Midbrain (tissue), 1 donor: Measurements from ENCODE around the gene COG7.
A peak's percentile ranks its signal among the peaks of the same experiment; 100 is the strongest.
"Not testable (repeated sequence)": the region's sequence is repeated elsewhere in the genome, so short reads cannot be mapped to it uniquely, and the experiment has no call there.

Source experiments
- DNase-seq: peaks from one replicate; lab custom pipeline; 2025; lab: John Stamatoyannopoulos, UW

Gene COG7

GRCh38 chr16:23452572-23453337, at the start of gene COG7:
Gene COG7, minus strand, starts transcription at chr16:23453189. Its CDS starts 195 bp downstream, at chr16:23452994.
- DNase-seq: peak; percentile 81

DNA sequence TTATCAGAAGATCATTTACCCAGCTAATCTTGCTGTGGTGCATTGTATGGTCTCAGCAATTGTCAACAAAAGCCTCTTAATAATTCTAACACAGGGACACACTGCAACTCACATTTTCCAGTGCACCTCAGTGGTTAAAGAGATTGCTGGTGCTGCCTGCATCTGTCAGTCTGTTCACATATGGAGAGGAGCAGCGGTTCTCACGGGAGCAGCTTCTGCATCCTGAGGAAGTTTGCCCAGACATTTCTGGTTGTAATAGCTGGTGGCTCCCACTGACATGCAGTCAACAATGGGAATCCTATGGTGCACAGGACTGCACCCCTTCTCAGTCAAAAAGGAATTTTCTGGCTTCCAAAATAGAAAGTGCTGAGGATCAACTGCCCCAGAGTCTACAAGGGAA, 49.5 kb upstream of the COG7 start:
- no peak for DNase-seq

GRCh38 chr16:23501291-23501690, 48.3 kb upstream of the COG7 start:
- DNase-seq: no peak

- no peak for DNase-seq
Observed at GRCh38 chr16:23500862-23501225, 47.9 kb upstream of the COG7 start.

DNA sequence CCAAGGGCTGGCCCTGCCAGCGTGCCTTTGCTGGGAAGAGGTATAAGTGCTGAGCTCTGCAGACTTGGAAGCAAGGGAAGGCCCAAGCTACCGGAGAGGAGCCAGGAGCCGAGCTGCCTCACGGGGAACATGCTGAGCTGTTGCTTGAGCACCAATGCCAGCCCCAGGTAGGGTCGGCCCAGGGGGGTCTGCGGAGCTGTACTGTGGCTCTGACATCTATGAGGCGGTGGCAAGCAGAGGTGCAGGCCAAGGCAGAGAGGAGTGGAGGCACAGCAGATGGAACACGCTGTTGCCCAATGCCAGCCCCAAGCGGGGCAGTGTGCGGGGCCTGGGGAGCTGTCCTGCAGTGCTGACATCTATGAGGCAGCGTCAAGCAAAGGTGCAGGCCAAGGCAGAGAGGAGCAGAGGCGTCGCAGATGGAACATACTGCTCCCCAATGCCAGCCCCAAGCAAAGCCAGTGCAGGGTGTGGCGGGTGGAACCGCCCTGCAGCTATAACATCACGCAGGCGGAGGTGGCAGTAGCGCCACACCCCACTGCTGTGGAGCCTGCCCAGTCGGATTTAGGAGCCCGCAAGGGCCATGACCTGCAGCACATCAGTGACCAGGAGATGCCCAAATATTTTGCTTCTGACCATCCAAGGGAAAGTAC, 47.3 kb upstream of the COG7 start:
- no peak for DNase-seq

DNA sequence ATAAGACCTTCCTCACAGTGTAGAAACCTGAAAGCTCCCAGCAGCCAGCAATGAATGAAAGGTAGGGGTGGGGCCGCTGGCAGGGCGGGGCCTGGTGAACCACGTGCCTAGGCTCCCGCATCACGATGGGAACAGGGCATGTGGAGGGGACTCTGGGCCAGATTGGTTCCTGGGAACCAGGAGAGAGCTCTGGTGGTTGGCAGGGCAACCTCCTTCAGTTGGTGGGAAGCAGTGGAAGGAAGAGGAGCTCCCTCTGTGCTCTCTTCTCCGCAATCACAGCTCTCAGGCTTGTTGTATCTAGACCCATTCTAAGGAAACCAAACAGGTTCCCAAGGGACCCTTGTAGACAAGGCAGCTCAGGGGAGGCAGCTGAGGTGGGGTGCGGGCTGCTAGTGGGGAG, 46.8 kb upstream of the COG7 start:
- DNase-seq: no peak

- no peak for DNase-seq
Observed at GRCh38 chr16:23498863-23499262, 45.9 kb upstream of the COG7 start.

DNA sequence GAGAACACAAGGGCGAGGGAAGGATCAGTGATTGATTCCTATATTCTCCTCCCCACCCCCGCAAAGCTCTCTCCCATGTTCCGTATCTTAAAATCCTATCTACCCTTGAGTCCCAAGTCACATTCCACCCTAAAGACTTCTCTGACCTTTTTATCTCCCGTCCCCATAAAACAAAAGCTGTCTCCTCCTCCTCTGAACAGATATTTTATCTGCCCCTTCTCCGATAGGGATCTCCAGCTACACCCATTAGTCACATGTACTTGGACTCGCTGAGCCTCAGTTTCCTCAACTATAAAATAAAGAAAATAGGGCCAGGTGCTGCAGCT, 44.5 kb upstream of the COG7 start:
- no peak for DNase-seq

- no peak for DNase-seq
Observed at GRCh38 chr16:23496821-23497542, 44.0 kb upstream of the COG7 start.

DNA sequence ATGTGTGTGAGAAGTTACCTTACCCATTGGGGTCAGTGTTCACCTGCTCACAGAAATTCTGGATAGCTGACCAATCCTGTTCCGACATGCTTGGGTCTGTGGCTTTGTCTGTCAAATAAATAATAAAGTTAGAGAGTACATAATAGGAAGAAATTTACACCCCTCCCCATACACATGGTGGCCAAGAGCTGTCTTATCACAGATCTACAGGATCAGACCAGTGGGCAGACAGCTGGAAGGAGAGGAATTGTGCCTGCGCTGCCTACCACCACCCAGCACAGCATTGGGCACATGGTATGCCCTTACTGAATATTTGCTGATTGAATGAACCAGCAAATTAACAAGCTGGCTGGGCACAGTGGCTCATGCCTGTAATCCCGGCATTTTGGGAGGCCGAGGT, 42.7 kb upstream of the COG7 start:
- DNase-seq: no peak

DNA sequence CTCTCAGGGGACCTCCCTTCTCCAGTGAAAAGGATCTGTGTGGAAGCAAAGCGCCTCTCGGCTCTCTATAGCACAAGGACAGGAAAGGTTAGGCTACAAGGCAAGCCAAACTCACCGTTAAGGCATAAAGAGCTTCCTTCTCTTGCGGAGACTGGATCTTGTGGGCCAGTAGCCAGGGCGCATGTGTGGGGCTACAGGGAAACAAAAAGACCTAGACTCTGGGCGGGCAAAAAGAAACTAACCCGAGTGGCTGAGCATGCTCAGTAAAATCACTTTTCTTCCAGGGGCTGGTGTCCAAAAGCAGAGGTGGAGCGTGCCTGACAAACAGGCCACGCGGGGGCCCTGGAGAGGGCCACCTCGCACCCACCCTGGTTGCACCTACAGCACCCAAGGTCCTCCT, 41.2 kb upstream of the COG7 start:
- DNase-seq: no peak

DNA sequence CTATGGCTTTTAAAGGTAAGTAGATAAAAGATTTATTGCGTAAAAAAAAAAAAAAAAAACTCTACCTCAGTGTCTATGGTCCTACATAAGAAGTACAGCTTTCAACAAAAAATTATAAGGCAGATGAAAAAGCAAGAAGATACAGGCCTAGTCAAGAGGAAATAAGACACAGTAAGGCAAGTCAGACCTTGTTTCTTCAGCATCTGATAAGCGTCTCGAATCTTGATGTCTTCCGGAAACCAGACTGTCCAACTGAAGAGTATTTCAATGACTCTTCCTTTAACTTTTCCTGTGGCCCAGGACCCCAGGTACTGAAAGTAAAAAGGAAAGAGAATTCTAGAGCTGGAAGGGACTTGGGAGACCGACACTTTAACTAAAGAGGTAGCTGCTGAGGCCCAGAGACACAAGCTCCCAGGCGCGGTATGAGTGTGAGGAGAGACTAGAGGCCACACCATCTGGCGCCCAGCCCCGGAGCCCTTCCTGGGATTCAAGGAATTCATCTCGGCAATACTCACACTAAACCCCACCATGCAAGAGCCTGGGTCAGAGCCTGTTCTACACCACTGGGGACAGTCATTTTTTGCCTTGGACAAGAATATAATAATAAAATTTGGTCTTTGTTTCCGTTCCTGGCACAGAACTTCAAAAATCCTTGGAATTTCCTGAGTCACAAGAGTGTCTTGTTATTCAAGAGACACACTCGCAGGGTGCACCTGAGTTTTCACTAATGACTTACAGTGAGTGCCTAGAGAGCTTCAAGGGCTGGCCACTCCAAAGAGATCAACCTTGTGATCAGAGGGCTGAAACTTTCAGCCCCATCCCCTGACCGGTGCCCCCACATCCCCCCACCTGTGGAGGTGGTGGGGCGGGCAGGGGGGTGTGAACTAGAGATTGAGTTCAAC, 38.8 kb upstream of the COG7 start:
- DNase-seq: no peak

- no peak for DNase-seq
Observed at GRCh38 chr16:23486480-23486879, 33.5 kb upstream of the COG7 start.

DNA sequence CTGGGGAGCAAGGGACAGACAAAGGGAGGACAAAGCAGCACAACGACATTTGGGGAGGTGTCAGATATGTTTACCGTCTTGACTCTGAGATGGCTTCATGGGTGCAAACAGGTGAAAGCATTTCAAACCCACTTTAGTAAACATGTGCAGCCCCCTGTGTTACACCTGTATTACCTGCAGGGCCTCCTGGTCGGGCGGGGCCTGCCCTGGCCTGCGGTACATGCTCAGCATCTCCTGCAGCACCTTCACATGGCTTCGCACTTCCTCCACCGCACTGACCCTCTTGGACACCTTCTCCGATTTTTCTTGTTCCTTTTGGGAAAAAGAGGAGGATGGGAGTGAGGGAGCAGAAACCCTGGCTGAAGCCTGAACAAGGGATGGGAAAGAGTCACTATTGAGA, 32.9 kb upstream of the COG7 start:
- DNase-seq: no peak

DNA sequence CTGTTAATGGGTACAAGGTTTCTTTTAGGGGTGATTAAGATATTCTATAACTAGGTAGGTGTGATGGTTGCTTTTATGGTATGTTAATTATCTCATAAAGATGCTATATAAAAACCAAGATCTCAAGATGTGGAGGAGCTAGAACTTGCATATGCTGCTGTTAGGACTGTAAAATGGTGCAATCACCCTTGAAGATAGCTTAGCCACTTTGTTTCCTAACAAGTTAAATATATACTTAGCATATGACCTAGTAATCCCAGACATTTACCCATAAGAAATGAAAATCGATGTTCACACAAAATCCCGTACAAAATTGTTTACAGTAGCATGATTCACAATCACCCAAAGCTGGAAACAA, 32.2 kb upstream of the COG7 start:
- no peak for DNase-seq

GRCh38 chr16:23484510-23485256, 31.7 kb upstream of the COG7 start:
- DNase-seq: no peak

DNA sequence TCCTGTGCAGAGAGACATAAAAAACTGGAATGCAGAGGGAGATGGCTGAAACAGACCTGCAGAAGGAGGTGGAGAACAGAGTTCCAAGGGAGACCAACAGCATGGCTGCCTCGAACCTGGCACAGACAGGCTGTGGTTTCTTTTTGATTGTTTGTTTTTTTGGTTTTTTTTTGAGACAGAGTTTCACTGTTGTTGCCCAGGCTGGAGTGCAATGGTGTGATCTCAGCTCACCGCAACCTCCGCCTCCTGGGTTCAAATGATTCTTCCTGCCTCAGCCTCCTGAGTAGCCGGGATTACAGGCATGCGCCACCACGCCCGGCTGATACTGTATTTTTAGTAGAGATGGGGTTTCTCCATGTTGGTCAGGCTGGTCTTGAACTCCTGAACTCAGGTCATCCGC, 30.5 kb upstream of the COG7 start:
- not testable (repeated sequence) for DNase-seq

DNA sequence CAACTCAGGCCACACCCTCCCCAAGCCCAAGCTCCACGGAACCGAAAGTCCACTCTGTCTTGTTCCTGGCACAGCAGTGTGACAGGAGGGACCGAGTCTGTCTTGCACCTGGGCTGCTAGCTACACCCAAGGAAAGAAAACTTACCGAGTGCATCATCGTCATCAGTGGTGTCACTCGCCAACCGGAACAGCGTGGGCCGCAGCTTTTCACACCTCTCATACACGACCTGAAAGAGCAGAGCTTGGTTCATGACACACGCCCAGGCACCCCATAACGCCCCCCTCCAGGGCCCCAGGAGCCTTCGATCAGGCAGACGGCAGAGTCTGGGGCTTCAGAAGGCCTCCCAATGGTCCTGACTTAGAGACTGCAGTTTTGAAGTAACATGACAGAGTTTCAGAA, 29.8 kb upstream of the COG7 start:
- no peak for DNase-seq

DNA sequence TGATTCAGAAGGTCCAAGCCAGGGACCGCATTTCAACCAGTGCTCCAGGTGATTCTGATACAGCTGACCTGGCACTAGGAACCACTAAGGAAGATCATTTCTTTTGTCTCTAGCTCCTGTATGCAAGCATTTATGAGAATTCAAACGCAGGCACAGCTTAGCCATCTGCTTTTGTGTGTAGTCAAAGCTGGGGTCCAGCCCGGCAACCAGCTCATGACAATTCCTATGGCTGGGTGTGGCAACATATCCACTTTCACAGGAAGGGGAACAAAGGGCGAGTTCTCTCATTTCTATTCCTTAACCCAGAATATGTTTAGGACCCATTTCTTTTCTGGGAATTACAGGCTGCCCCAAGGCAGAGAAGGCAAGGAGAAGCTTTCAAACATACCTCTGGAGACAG, 27.3 kb upstream of the COG7 start:
- no peak for DNase-seq

DNA sequence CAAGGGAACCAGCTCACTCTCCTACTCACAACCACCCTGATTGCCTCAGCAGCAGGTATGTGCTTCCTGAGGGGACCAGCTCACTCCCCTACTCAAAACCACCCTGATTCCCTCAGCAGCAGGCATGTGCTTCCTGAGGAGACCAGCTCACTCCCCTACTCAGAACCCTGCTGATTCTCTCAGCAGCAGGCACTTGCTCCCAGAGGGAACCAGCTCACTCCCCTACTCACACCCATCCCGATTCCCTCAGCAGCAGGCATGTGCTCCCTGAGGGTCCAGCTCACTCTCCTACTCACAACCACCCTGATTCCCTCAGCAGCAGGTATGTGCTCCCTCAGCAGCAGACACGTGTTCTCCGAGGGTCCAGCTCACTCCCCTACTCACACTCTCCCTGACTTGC, 26.1 kb upstream of the COG7 start:
- no peak for DNase-seq

DNA sequence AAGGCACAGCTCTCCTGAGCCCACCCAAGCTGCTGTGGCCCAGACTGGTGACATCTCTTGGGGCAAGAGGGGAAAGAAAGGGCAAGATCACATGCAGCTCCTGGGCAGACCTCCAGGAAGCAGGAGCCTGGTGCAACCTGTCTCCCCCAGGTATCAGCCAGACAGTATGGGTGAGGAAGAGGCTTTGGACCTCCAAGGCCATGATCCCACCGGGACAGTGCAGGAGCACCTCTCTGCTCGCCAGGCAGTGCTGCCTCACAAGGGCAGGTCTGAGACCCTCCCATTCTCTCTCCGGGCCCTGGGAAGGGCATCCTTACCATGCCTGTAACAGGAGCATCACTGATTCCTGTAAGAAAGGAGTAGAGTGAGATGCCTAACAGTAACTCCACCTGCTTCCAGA, 25.6 kb upstream of the COG7 start:
- no peak for DNase-seq

- no peak for DNase-seq
Observed at GRCh38 chr16:23476289-23476688, 23.3 kb upstream of the COG7 start.
